Stimulated activated CD8-positive, alpha-beta memory T cell treated with anti-CD3 and anti-CD28 coated beads, Interleukin-7, amount 100 ng/mL, for 48 hours (primary cell): ENCODE results near the gene KCNQ1.

Source experiments
- DNase-seq, 2 donors: peaks; one replicate each; pipeline ENCODE4 v3.0.0-alpha.2; 2020; ENCODE audit warnings: low read depth in 1 of 2; ENCODE audit errors: extremely low read depth in 1 of 2

KCNQ1 gene

GRCh38 chr11:2660357-2660939 lies 215.6 kb downstream of the KCNQ1 start:
- no peak for DNase-seq

GRCh38 chr11:2661173-2662023 lies 216.6 kb downstream of the KCNQ1 start:
- no peak for DNase-seq

- no peak for DNase-seq
These were observed 217.2 kb downstream of the KCNQ1 start for GRCh38 chr11:2662024-2662312.

GRCh38 chr11:2662430-2663299 lies 217.9 kb downstream of the KCNQ1 start:
- DNase-seq: no peak

GRCh38 chr11:2663506-2663905 lies 218.7 kb downstream of the KCNQ1 start:
- no peak for DNase-seq

- no peak for DNase-seq
These were observed 219.1 kb downstream of the KCNQ1 start for GRCh38 chr11:2663915-2664314.

- no peak for DNase-seq
These were observed 219.6 kb downstream of the KCNQ1 start for GRCh38 chr11:2664376-2664775.

- no peak for DNase-seq
These were observed 220.2 kb downstream of the KCNQ1 start for GRCh38 chr11:2664791-2665525.

GRCh38 chr11:2665526-2666400 lies 221.0 kb downstream of the KCNQ1 start:
- DNase-seq: no peak

GRCh38 chr11:2666401-2666741 lies 221.6 kb downstream of the KCNQ1 start:
- no peak for DNase-seq

- DNase-seq: no peak
These were observed 222.2 kb downstream of the KCNQ1 start for GRCh38 chr11:2666828-2667570.

GRCh38 chr11:2667940-2668339 lies 223.1 kb downstream of the KCNQ1 start:
- no peak for DNase-seq

- no peak for DNase-seq
These were observed 224.1 kb downstream of the KCNQ1 start for GRCh38 chr11:2668876-2669275.

GRCh38 chr11:2669634-2670469 lies 225.0 kb downstream of the KCNQ1 start:
- DNase-seq: no peak

GRCh38 chr11:2670541-2671100 lies 225.8 kb downstream of the KCNQ1 start:
- no peak for DNase-seq

- no peak for DNase-seq
These were observed 226.9 kb downstream of the KCNQ1 start for GRCh38 chr11:2671748-2672147.

GRCh38 chr11:2672553-2673249 lies 227.9 kb downstream of the KCNQ1 start:
- DNase-seq: no peak

GRCh38 chr11:2673250-2673610 lies 228.4 kb downstream of the KCNQ1 start:
- no peak for DNase-seq
